ENCODE measurements around the gene NT5C3B. TPM values are rescaled to one million over a fixed set of nuclear protein-coding genes. Genes with fewer than 3 reads are reported as not detected.
A peak's percentile ranks its signal among the peaks of the same experiment; 100 is the strongest.
"Not testable (repeated sequence)": the region's sequence is repeated elsewhere in the genome, so short reads cannot be mapped to it uniquely, and the experiment has no call there.

NT5C3B gene
- polyA plus RNA-seq, 1 donor from 2014 or later: 272 TPM

DNA sequence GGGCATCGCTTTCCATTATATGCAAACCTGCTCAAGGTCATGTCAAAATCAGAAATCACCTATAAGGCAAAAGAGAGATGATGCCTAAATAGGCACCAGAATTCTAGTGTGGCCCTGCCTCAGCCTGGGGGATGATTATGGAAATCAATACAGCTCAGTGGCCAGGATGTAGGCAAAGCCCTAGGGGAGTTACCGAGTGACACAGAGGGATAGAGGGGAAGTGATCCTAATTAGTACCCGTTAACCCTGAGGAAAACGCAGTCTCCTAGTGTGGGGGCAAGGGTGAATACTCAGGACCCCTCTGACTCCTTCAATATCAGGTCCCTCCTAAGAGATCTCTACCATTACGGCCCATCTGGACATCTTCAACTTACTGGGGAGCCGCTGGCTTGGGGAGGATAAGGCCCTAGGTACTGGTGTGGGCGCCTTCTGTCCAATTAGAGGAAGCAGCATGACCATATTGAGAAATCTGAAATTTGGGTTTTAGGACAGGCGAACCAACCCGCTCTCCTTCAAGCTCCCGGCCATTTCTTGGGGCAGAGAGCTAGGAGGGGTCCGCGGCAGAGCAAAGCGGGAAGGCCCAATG lies 725 bp downstream of the NT5C3B start:
- peak overlapping the region; percentile 90 for H3K9ac ChIP-seq (ENCODE audit: low read length)
- no peaks in the 10 kb centered on the region for H3K27me3 ChIP-seq (ENCODE audit: insufficient read depth, low read depth, low read length)
- peak overlapping the region; percentile 79 for H2AFZ ChIP-seq (ENCODE audit: low read depth, low read length)
- H3K4me2 ChIP-seq (ENCODE audit: low read length): peak overlapping the region; percentile 82
- no peaks in the 10 kb centered on the region for H3F3A ChIP-seq (ENCODE audit: insufficient read depth, low read length, poor library complexity, severe bottlenecking)
- H3K79me2 ChIP-seq (replicated peaks; ENCODE audit: insufficient read depth, low read length): peaks cover 17% of the 10 kb centered on the region
- H3K9me2 ChIP-seq (ENCODE audit: insufficient read depth, low read length): no peaks in the 10 kb centered on the region
- TF ChIP-seq, protein P1, sequence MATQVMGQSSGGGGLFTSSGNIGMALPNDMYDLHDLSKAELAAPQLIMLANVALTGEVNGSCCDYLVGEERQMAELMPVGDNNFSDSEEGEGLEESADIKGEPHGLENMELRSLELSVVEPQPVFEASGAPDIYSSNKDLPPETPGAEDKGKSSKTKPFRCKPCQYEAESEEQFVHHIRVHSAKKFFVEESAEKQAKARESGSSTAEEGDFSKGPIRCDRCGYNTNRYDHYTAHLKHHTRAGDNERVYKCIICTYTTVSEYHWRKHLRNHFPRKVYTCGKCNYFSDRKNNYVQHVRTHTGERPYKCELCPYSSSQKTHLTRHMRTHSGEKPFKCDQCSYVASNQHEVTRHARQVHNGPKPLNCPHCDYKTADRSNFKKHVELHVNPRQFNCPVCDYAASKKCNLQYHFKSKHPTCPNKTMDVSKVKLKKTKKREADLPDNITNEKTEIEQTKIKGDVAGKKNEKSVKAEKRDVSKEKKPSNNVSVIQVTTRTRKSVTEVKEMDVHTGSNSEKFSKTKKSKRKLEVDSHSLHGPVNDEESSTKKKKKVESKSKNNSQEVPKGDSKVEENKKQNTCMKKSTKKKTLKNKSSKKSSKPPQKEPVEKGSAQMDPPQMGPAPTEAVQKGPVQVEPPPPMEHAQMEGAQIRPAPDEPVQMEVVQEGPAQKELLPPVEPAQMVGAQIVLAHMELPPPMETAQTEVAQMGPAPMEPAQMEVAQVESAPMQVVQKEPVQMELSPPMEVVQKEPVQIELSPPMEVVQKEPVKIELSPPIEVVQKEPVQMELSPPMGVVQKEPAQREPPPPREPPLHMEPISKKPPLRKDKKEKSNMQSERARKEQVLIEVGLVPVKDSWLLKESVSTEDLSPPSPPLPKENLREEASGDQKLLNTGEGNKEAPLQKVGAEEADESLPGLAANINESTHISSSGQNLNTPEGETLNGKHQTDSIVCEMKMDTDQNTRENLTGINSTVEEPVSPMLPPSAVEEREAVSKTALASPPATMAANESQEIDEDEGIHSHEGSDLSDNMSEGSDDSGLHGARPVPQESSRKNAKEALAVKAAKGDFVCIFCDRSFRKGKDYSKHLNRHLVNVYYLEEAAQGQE (IDR thresholded peaks at IDR 0.05; ENCODE audit: borderline replicate concordance): no peak
- no peak for TF ChIP-seq RAD21 (conservative IDR thresholded peaks at IDR 0.05)
- no peak for TF ChIP-seq EZH2 (IDR thresholded peaks at IDR 0.05; ENCODE audit: borderline replicate concordance, insufficient read depth, low read length, poor library complexity, severe bottlenecking)
- TF ChIP-seq TAF1 (IDR thresholded peaks at IDR 0.05; ENCODE audit: low read depth): no peak
- no peak for TF ChIP-seq MXI1 (conservative IDR thresholded peaks at IDR 0.05; ENCODE audit: poor library complexity, severe bottlenecking)
- no peak for TF ChIP-seq SMC3 (conservative IDR thresholded peaks at IDR 0.05; ENCODE audit: poor library complexity)
- no peak for TF ChIP-seq POLR2AphosphoS5 (IDR thresholded peaks at IDR 0.05)
- no peak for TF ChIP-seq EP300 (conservative IDR thresholded peaks at IDR 0.05; ENCODE audit: poor library complexity, severe bottlenecking)
- TF ChIP-seq, protein P2, sequence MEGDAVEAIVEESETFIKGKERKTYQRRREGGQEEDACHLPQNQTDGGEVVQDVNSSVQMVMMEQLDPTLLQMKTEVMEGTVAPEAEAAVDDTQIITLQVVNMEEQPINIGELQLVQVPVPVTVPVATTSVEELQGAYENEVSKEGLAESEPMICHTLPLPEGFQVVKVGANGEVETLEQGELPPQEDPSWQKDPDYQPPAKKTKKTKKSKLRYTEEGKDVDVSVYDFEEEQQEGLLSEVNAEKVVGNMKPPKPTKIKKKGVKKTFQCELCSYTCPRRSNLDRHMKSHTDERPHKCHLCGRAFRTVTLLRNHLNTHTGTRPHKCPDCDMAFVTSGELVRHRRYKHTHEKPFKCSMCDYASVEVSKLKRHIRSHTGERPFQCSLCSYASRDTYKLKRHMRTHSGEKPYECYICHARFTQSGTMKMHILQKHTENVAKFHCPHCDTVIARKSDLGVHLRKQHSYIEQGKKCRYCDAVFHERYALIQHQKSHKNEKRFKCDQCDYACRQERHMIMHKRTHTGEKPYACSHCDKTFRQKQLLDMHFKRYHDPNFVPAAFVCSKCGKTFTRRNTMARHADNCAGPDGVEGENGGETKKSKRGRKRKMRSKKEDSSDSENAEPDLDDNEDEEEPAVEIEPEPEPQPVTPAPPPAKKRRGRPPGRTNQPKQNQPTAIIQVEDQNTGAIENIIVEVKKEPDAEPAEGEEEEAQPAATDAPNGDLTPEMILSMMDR (IDR thresholded peaks at IDR 0.05; ENCODE audit: poor library complexity, severe bottlenecking): no peak
- H3K9me3 ChIP-seq (ENCODE audit: low read length): no peaks in the 10 kb centered on the region
- H4K20me1 ChIP-seq (ENCODE audit: insufficient read depth): no peaks in the 10 kb centered on the region
- peak overlapping the region; percentile 24 for H3K27ac ChIP-seq (ENCODE audit: low read length)
- H3K4me3 ChIP-seq (ENCODE audit: low read length): peak overlapping the region; percentile 95
- no peaks in the 10 kb centered on the region for H3K36me3 ChIP-seq (ENCODE audit: insufficient read depth, low read length)

- not testable (repeated sequence) for H3K4me2 ChIP-seq (ENCODE audit: low read length); H3K9ac ChIP-seq (ENCODE audit: low read length); H3K4me3 ChIP-seq (ENCODE audit: low read length); H3F3A ChIP-seq (ENCODE audit: insufficient read depth, low read length, poor library complexity, severe bottlenecking); H3K27ac ChIP-seq (ENCODE audit: low read length); H2AFZ ChIP-seq (ENCODE audit: low read depth, low read length); H4K20me1 ChIP-seq (ENCODE audit: insufficient read depth); H3K9me3 ChIP-seq (ENCODE audit: low read length); H3K36me3 ChIP-seq (ENCODE audit: insufficient read depth, low read length); H3K79me2 ChIP-seq (replicated peaks; ENCODE audit: insufficient read depth, low read length); H3K9me2 ChIP-seq (ENCODE audit: insufficient read depth, low read length); H3K27me3 ChIP-seq (ENCODE audit: insufficient read depth, low read depth, low read length)
Measured at GRCh38 chr17:41829961-41830360, 6.1 kb downstream of the NT5C3B start.

Data from neural cell (in vitro differentiated cells).